Measurements from ENCODE around the gene MYMX. TPM values are rescaled to one million over a fixed set of nuclear protein-coding genes. Genes with fewer than 3 reads are reported as not detected.

MYMX gene
- total and polyA plus RNA-seq, 2 of the 13 experiments (the other 11 are each of a cell fraction or from before 2014, with no cell fraction given): not detected

- TF ChIP-seq MTERF4 (CRISPR knock-in tag; IDR thresholded peaks at IDR 0.05) (no peak), ZNF781 (CRISPR knock-in tag; IDR thresholded peaks at IDR 0.05; ENCODE audit: borderline replicate concordance, not compliant biosample characterization) (no peak), ZNF784 (CRISPR knock-in tag; IDR thresholded peaks at IDR 0.05; ENCODE audit: borderline replicate concordance) (no peak), NFIC (IDR thresholded peaks at IDR 0.05; ENCODE audit: low read length) (no peak), SMARCC2 (IDR thresholded peaks at IDR 0.05) (no peak), ZBTB7B (CRISPR knock-in tag; IDR thresholded peaks at IDR 0.05) (no peak), LCORL (IDR thresholded peaks at IDR 0.05) (no peak), LCORL (CRISPR knock-in tag; IDR thresholded peaks at IDR 0.05) (no peak), ZNF574 (CRISPR knock-in tag; IDR thresholded peaks at IDR 0.05) (0 out of 2 replicates have a peak, but pooled peaks have one; percentile 38), POGZ (CRISPR knock-in tag; IDR thresholded peaks at IDR 0.05) (no peak)
Observed at GRCh38 chr6:44255105-44255808, 38.5 kb downstream of the MYMX start (continued).
